ENCODE measurements around the gene SEC24D.

- TF ChIP-seq CTCF (IDR thresholded peaks at IDR 0.05) (no peak), ZFX (IDR thresholded peaks at IDR 0.05; ENCODE audit: borderline replicate concordance) (no peak)
Measured at GRCh38 chr4:118759481-118759880, 76.4 kb downstream of the SEC24D start.
